A172 (cell line): Measurements from ENCODE around the gene RTP1. TPM values are rescaled to one million over a fixed set of nuclear protein-coding genes. Genes with fewer than 3 reads are reported as not detected.
"Not testable (repeated sequence)": the region's sequence is repeated elsewhere in the genome, so short reads cannot be mapped to it uniquely, and the experiment has no call there.

ENCODE experiments used
- DNase-seq: peaks from one replicate; pipeline ENCODE4 v3.0.0-alpha.2; 2015; ENCODE audit warnings: low spot score
- total RNA-seq: library from RNA; depleted of rRNA; stranded (reverse); fragments of >200 nt; shearing (Covaris generic); gene quantifications from 2 replicates; pipeline ENCODE4 v1.2.3, GENCODE V29; 2014; rRNA removed

RTP1 gene
- total RNA-seq: not detected in 2 replicates

GRCh38 chr3:187197335-187197649 is at the start of gene RTP1:
RTP1 (plus strand) TSS chr3:187197486; CDS start chr3:187197516, 30 bp downstream.
- no peak for DNase-seq

- DNase-seq: no peak
Measured at GRCh38 chr3:187150186-187150585, 47.1 kb upstream of the RTP1 start.

GRCh38 chr3:187150599-187150998 is 46.7 kb upstream of the RTP1 start:
- no peak for DNase-seq

GRCh38 chr3:187161556-187161955 is 35.7 kb upstream of the RTP1 start:
- DNase-seq: no peak

GRCh38 chr3:187162265-187162953 is 34.9 kb upstream of the RTP1 start:
- DNase-seq: no peak

GRCh38 chr3:187165144-187165543 is 32.1 kb upstream of the RTP1 start:
- peak; percentile 72 for DNase-seq

GRCh38 chr3:187166750-187167149 is 30.5 kb upstream of the RTP1 start:
- no peak for DNase-seq

- no peak for DNase-seq
Measured at GRCh38 chr3:187167777-187168176, 29.5 kb upstream of the RTP1 start.

- DNase-seq: no peak
Measured at GRCh38 chr3:187169231-187169960, 27.9 kb upstream of the RTP1 start.

- not testable (repeated sequence) for DNase-seq
Measured at GRCh38 chr3:187170911-187171310, 26.4 kb upstream of the RTP1 start.

GRCh38 chr3:187172929-187173328 is 24.4 kb upstream of the RTP1 start:
- no peak for DNase-seq

- DNase-seq: no peak
Measured at GRCh38 chr3:187181454-187182170, 15.7 kb upstream of the RTP1 start.

- no peak for DNase-seq
Measured at GRCh38 chr3:187183210-187183862, 13.9 kb upstream of the RTP1 start.

GRCh38 chr3:187183903-187184302 is 13.4 kb upstream of the RTP1 start:
- DNase-seq: no peak

- DNase-seq: no peak
Measured at GRCh38 chr3:187185759-187186158, 11.5 kb upstream of the RTP1 start.

- DNase-seq: no peak
Measured at GRCh38 chr3:187186375-187186774, 10.9 kb upstream of the RTP1 start.

- DNase-seq: peak; percentile 85
Measured at GRCh38 chr3:187186801-187187421, 10.4 kb upstream of the RTP1 start.

GRCh38 chr3:187188931-187189330 is 8.4 kb upstream of the RTP1 start:
- DNase-seq: no peak

GRCh38 chr3:187191271-187191670 is 6.0 kb upstream of the RTP1 start:
- no peak for DNase-seq

GRCh38 chr3:187193181-187193580 is 4.1 kb upstream of the RTP1 start:
- no peak for DNase-seq

GRCh38 chr3:187196573-187197334 is 532 bp upstream of the RTP1 start:
- no peak for DNase-seq
